OCI-LY7 (cell line): ENCODE data around the gene PPP4R1. TPM values are rescaled to one million over a fixed set of nuclear protein-coding genes. Genes with fewer than 3 reads are reported as not detected.

Experiments
- BruUV-seq: library from RNA; stranded (reverse); fragments of 400-500 nt; replicated peaks from 2 replicates; lab custom pipeline; 2021; lab: Mats Ljungman, UMichigan
- CTCF ChIA-PET: fragments of 300-600 bp; sonication (Branson Sonifier 250); formaldehyde crosslinking; loops from one replicate; lab custom pipeline; 2022; ENCODE audit warnings: antibody characterized with exemption; ENCODE audit not compliant: unreplicated experiment; lab: Charles Lee
- POLR2A ChIA-PET: fragments of 300-600 bp; sonication (Branson Sonifier 250); formaldehyde crosslinking; loops from one replicate; lab custom pipeline; 2022; ENCODE audit warnings: antibody characterized with exemption; lab: Charles Lee
- DNase-seq: peaks from one replicate; pipeline ENCODE4 v3.0.0-alpha.2; 2015; ENCODE audit warnings: low spot score
- H2AFZ ChIP-seq: fragments of 200-600 bp; sonication (generic), shearing (Covaris generic); 2 replicates; pipeline ENCODE4 v1.6.1; 2014; ENCODE audit warnings: mild to moderate bottlenecking, antibody characterized with exemption, low read length, moderate library complexity
- H3K27ac ChIP-seq: fragments of 200-600 bp; sonication (generic); 2 replicates; pipeline ENCODE4 v1.5.1; 2014; ENCODE audit warnings: mixed run types, low read depth, mild to moderate bottlenecking, moderate library complexity, low read length, inconsistent platforms; ENCODE audit not compliant: poor library complexity, severe bottlenecking
- H3K36me3 ChIP-seq: fragments of 200-600 bp; sonication (generic); 2 replicates; pipeline ENCODE4 v1.6.1; 2014; ENCODE audit warnings: mild to moderate bottlenecking, antibody characterized with exemption, low read length, moderate library complexity, mixed read lengths; ENCODE audit not compliant: insufficient read depth
- H3K4me1 ChIP-seq: fragments of 200-600 bp; sonication (generic); 2 replicates; pipeline ENCODE4 v1.5.1; 2014; ENCODE audit warnings: mild to moderate bottlenecking, low read length; ENCODE audit not compliant: insufficient read depth, poor library complexity, severe bottlenecking
- H3K4me2 ChIP-seq: fragments of 200-600 bp; sonication (generic); 2 replicates; pipeline ENCODE4 v1.6.1; 2014; ENCODE audit warnings: mild to moderate bottlenecking, low read length
- H3K4me3 ChIP-seq: fragments of 200-600 bp; sonication (generic); 2 replicates; pipeline ENCODE4 v1.5.1; 2014; ENCODE audit warnings: mild to moderate bottlenecking, low read depth, low read length; ENCODE audit not compliant: poor library complexity, severe bottlenecking
- H3K79me2 ChIP-seq: fragments of 200-600 bp; sonication (generic); 2 replicates; pipeline ENCODE4 v1.6.1; 2016; ENCODE audit warnings: low read depth, mild to moderate bottlenecking, low read length, moderate library complexity, mixed read lengths; ENCODE audit not compliant: insufficient read depth
- H3K9me2 ChIP-seq: fragments of 200-600 bp; sonication (generic); 2 replicates; pipeline ENCODE4 v1.6.1; 2016; ENCODE audit warnings: mild to moderate bottlenecking, low read length, mixed read lengths; ENCODE audit not compliant: insufficient read depth
- H3K9me3 ChIP-seq: fragments of 200-600 bp; sonication (generic); 2 replicates; pipeline ENCODE4 v1.6.1; 2014; ENCODE audit warnings: mild to moderate bottlenecking, mixed run types, low read length, mixed read lengths
- H4K20me1 ChIP-seq: fragments of 200-600 bp; sonication (generic); 2 replicates; pipeline ENCODE4 v1.6.1; 2014; ENCODE audit warnings: mild to moderate bottlenecking, antibody characterized with exemption, low read length, moderate library complexity, mixed read lengths; ENCODE audit not compliant: insufficient read depth
- EZH2phosphoT487 ChIP-seq: fragments of 200-600 bp; sonication (generic); IDR thresholded peaks from 2 replicates; pipeline ENCODE4 v1.6.1; 2018; ENCODE audit warnings: low read depth, borderline replicate concordance, mild to moderate bottlenecking, mixed run types, antibody characterized with exemption, low read length, moderate library complexity, mixed read lengths
- intact Hi-C: fragments of 100-400 bp; cut with micrococcal nuclease; formaldehyde crosslinking; loops from one replicate; pipeline ENCODE4 v1.10.0; 2022; ENCODE audit not compliant: unreplicated experiment
- total RNA-seq, 2 experiments: library from RNA; depleted of rRNA in 1 of 2; stranded (reverse); fragments of >200 nt in 1 of 2; shearing (Covaris generic) in 1 of 2; gene quantifications; 2 replicates each; pipeline ENCODE4 v1.2.3, GENCODE V29; 2014 to 2022
- TF ChIP-seq, protein P1 (sequence below): fragments of 200-600 bp; sonication (generic); conservative IDR thresholded peaks from 2 replicates; pipeline ENCODE4 v1.5.1; 2014; ENCODE audit warnings: mild to moderate bottlenecking, antibody characterized with exemption, low read length, moderate library complexity, mixed read lengths

PPP4R1 gene
- total RNA-seq, 2 experiments from 2014 or later: 64.9 to 72.4 TPM

DNA sequence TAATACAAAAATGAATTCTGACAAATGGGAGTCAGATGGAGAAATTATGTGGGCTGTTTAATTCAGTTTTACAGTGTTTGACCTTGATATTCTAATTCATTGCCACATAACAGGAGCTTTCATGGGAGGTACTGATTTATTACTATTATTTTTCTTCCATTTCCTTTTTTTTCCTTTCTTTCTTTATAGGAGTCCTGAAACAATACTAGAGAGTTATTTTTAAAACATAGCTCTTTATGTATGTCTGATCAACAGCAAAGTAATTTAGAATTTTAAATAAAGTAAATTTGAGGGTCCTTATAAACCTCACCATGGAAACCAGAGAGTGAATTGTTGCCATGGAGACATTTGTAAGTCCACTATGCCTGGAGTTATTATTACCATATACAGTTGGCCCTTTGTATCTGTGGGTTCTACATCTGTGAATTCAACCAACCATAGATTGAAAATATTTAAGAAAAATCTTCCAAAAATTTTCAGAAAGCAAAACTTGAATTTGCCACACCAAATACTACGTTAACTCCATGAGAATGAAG is 40.9 kb upstream of the PPP4R1 start:
- DNase-seq: no peak

GRCh38 chr18:9653390-9653789 is 39.0 kb upstream of the PPP4R1 start:
- Histone ChIP-seq H2AFZ (no peak overlapping the region), H3K4me3 (no peak overlapping the region), H3K36me3 (no peaks in the 10 kb centered on the region), H3K4me1 (no peaks in the 10 kb centered on the region), H3K27ac (no peak overlapping the region), H4K20me1 (no peaks in the 10 kb centered on the region), H3K4me2 (no peak overlapping the region), H3K9me2 (no peaks in the 10 kb centered on the region), H3K9me3 (no peaks in the 10 kb centered on the region), H3K79me2 (no peaks in the 10 kb centered on the region)
- CTCF ChIA-PET: no interaction called here
- BruUV-seq: no TSS peak
- POLR2A ChIA-PET: no interaction called here
- DNase-seq: no peak
- intact Hi-C loops: no loop called here
- TF ChIP-seq, protein P1, sequence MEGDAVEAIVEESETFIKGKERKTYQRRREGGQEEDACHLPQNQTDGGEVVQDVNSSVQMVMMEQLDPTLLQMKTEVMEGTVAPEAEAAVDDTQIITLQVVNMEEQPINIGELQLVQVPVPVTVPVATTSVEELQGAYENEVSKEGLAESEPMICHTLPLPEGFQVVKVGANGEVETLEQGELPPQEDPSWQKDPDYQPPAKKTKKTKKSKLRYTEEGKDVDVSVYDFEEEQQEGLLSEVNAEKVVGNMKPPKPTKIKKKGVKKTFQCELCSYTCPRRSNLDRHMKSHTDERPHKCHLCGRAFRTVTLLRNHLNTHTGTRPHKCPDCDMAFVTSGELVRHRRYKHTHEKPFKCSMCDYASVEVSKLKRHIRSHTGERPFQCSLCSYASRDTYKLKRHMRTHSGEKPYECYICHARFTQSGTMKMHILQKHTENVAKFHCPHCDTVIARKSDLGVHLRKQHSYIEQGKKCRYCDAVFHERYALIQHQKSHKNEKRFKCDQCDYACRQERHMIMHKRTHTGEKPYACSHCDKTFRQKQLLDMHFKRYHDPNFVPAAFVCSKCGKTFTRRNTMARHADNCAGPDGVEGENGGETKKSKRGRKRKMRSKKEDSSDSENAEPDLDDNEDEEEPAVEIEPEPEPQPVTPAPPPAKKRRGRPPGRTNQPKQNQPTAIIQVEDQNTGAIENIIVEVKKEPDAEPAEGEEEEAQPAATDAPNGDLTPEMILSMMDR: no peak
- no peak for TF ChIP-seq EZH2phosphoT487

More for the DNA sequence above, 40.9 kb upstream of the PPP4R1 start:
- ChIA-PET CTCF (no interaction called here), POLR2A (no interaction called here)
- no peaks in the 10 kb centered on the region for H4K20me1 ChIP-seq
- no peaks in the 10 kb centered on the region for H3K9me2 ChIP-seq
- no peaks in the 10 kb centered on the region for H3K4me1 ChIP-seq
- no peak overlapping the region for H3K27ac ChIP-seq
- intact Hi-C loops: no loop called here
- H3K4me3 ChIP-seq: no peak overlapping the region
- H3K4me2 ChIP-seq: no peak overlapping the region
- TF ChIP-seq, protein P1: no peak
- TF ChIP-seq EZH2phosphoT487: no peak
- H2AFZ ChIP-seq: no peak overlapping the region
- H3K9me3 ChIP-seq: no peaks in the 10 kb centered on the region
- BruUV-seq: no TSS peak
- H3K79me2 ChIP-seq: no peaks in the 10 kb centered on the region
- no peaks in the 10 kb centered on the region for H3K36me3 ChIP-seq

DNA sequence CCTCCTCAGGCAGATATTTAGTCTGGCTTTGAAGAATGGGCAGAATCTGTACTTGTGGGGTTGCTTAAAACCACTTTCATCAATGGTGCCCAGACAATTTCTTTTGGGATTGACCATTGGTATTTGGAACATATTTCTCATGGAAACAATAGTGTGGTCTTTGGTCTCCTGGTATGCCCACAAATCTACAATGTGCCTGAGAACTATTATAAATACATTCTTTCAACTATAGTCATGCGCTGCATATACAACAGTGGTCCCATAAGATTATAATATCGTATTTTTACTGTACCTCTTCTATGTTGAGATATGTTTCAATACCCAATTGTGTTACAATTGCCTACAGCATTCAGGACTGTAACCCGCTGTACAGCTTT is 34.8 kb upstream of the PPP4R1 start:
- Histone ChIP-seq H3K9me3 (no peaks in the 10 kb centered on the region), H3K4me3 (no peak overlapping the region), H3K4me2 (no peak overlapping the region), H3K79me2 (no peaks in the 10 kb centered on the region), H3K27ac (no peak overlapping the region), H3K36me3 (no peaks in the 10 kb centered on the region), H4K20me1 (no peaks in the 10 kb centered on the region), H3K9me2 (no peaks in the 10 kb centered on the region), H3K4me1 (no peaks in the 10 kb centered on the region), H2AFZ (no peak overlapping the region)
- POLR2A ChIA-PET: interaction anchor here (0.6 kb wide), 1 partner anchor 79 kb away, joined by 6 read pairs; no protein-coding TSS in a partner anchor
- TF ChIP-seq EZH2phosphoT487: no peak
- TF ChIP-seq, protein P1: no peak
- CTCF ChIA-PET: no interaction called here
- DNase-seq: no peak
- no TSS peak for BruUV-seq
- intact Hi-C loops: no loop called here
